ENCODE data around the gene IFT74.
"Not testable (repeated sequence)": the region's sequence is repeated elsewhere in the genome, so short reads cannot be mapped to it uniquely, and the experiment has no call there.

The IFT74 gene

DNA sequence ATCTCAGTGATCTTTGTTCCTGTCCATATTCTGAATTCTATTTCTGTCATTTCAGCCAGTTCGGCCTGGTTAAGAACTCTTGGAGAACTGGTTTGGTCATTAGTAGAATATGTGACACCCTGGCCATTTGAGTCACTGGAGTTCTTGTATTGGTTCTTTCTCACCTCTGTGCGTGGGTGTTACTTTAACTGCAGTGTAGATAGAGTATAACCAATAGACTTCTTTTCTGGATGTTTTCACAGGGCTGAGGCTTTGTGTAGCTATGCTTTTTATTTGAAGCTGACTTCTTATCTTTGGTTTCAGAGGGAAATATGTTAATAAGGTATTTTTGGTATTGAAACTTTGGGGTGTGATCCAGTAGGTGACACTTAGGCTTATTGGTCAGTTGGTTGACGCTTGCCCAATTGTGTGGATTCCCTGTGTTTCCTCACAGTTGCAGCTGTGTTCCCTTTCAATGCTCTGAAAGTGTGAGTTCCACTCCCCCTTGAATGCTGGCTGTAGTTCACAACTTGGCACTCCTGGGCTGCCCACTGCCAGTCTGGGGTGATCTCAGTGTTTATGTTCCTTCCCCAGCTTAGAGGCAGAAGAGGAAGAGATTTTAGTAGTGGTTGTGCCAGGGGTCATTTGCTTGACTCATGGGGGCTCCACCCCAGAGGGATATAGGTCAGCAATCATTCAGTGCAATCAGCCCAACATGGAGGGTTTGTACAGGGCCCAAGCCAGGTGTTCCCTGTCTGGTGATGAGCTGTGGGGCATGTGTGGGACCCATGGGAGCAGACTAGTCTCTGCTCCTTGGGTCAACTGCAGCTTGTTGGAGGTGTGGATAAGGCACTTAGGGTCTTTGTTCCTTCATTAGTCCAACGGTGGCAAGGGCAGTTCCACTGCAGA, 117.9 kb downstream of the IFT74 start:
- no peak for DNase-seq (ENCODE audit: low read depth, low spot score)

DNA sequence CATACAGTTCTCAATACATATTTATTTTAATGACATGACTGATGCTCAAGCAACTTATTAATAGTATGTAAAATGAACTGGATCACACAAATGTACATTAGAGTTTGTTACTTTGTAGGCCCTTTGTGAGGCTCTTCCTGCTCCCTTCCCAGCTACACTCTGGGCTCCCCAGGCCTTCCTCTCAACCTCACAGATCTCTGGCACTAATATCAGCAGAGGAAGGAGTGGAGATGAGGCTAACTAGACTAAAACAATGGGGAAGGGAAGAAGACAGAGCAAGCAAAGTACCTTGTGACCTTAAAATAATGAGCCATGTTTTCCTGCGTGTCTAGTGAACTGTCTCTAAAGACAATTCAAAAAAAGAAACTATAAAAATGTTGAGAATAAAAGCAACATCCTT, 122.5 kb downstream of the IFT74 start:
- DNase-seq (ENCODE audit: low read depth, low spot score), result no peak

DNA sequence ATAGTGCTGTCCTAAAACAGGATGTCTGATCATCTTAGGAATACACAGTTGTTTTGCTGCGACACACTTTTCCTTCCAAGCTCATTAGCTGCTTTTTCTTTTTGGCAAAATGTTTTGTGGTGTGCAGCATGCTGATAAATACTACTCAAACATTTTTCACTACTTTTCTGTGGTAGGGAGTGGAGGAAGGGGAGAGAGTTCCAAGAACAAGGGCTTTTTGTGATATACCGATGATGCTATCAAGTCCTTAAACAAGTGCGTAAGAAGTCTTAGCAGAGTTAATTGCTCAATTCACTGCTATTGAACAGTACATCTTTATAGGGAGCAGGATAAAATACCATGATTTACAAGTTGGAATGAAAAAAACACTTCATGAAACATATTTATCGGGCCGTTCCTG, 129.2 kb downstream of the IFT74 start:
- DNase-seq (ENCODE audit: low read depth, low spot score), result no peak

DNA sequence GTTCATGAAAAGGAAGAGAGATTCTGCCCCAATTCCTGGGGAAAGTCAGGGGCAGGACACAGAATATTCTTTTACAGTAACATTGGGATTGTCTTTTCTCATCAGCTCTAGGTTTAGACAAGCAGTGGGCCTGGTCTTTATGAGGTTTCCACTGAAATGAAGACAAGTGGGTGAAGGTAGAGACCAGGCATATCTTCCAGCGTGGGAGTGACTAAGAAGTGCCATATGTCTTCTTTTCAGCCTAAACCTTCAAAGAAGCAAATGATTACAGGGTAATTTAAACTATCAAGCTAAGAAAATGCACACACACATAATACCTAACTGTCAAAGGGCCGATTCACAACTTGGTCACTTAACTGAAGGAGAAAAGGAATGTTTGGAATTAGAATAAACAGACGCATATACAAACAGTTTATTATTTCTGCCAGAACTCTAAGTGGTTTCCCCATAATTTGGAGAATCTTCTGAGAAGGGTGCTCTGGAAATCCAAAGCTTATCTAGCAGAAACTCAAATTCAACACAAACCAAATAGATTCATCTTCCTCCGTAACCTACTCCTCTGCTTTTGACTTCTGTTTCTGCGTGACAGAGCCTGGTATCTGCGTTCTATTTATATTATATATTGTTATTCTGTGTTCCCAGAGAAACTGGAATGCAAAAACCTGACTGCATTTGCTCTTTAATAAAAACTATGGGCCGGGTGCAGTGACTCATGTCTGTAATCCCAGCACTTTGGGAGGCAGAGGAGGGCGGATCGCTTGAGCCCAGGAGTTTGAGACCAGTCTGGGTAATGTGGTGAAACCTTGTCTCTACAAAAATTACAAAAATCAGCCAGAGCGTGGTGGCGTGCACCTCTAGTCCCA, 130.8 kb downstream of the IFT74 start:
- no peak for DNase-seq (ENCODE audit: low read depth, low spot score)

DNA sequence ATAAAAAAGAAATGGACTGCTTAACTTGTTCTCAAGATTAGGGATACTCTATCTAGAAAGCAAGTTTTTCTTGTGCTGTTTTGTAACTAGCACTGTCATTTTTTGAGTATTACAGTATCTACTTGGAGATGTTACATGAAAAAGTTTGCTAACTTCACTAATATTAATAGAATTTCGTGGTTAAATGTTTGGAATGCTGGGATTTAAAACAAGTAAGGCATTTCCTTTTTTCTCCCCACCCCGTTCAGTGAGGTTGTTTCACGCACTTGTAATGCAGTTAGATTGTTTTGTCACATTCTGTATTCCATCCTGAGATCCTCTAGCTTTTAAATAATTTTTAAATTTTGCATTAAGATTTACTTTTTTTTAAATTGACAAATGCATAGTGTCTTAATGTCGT, 132.8 kb downstream of the IFT74 start:
- no peak for DNase-seq (ENCODE audit: low read depth, low spot score)

DNA sequence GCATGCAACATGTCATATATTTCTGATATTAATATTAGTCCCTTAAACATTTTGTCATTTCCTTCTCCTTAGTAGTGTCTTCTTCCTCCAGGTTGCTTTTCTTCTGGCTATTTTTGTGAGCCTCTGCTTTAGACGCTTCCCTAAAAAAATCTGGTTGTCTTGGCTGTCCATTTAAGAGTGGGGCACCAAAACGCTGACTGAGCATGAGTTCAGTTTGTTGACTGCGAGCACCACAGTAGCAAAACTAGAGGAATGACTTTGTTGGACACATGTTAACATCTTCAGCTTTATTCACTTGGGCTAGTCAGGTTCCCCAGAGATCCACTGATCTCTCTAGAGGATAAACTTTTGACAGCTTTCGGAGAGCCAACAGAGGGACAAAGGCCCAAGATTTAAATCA, 133.5 kb downstream of the IFT74 start:
- DNase-seq (ENCODE audit: low read depth, low spot score), result no peak

DNA sequence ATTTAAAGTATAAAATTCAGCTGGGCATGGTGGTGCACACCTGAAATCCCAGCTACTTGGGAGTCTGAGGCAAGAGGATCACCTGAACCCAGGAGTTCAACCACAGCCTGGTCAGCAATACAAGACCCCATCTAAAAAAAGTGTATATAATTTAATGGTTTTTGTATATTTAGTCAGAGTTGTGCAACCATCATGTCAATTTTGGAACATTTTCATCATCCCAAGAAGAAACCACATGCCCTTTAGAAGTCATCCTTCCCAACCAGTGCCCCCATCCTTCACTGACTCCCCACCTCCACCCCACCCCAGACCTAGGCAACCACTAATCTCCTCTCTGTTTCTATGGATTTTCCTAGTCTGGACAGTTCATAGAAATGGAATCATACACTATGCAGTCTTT, 134.0 kb downstream of the IFT74 start:
- DNase-seq (ENCODE audit: low read depth, low spot score), result no peak

DNA sequence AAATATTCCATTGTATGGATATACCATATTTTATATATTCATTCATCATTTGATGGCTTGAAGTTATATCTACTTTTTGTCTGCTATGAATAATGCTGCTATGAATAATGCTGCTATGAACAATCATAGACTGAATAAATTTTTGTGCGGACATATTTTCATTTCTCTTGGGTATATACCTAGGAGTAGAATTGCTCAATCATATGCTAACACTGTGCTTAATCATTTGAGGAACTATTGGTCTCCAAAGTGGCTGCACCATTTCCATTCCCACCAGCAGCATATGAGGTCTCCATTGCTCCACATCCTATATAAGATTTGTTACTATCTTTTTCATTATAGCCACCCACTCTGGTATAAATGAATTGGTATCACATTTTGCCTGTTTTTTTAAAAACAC, 134.5 kb downstream of the IFT74 start:
- DNase-seq (ENCODE audit: low read depth, low spot score), result no peak

DNA sequence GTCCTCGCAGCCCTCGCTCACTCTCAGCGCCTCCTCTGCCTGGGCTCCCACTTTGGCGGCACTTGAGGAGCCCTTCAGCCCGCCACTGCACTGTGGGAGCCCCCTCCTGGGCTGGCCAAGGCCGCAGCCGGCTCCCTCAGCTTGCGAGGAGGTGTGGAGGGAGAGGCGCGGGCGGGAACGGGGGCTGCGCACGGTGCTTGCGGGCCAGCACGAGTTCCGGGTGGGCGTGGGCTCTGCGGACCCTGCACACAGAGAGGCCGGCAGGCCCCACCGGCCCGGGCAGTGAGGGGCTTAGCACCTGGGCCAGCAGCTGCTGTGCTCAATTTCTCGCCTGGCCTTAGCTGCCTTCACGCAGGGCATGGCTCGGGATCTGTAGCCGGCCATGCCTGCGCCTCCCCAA, 136.3 kb downstream of the IFT74 start:
- not testable (repeated sequence) for DNase-seq (ENCODE audit: low read depth, low spot score)

DNA sequence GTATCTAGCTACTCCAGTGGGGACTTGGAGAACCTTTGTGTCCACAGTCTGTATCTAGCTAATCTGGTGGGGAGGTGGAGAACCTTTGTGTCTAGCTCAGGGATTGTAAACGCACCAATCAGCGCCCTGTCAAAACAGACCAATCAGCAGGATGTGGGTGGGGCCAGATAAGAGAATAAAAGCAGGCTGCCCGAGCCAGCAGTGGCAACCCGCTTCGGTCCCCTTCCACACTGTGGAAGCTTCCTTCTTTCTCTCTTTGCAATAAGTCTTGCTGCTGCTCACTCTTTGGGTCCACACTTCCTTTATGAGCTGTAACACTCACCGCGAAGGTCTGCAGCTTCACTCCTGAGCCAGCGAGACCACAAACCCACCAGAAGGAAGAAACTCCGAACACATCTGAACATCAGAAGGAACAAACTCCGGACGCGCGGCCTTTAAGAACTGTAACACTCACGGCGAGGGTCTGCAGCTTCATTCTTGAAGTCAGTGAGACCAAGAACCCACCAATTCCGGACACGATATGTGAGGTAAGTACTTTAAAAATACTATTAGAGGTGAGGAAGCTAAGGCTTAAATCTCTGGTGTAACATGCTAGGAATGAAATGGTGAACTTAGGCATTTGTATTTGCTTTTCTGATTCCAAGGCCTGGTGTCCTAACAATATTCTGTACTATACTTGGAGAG, 137.3 kb downstream of the IFT74 start:
- not testable (repeated sequence) for DNase-seq (ENCODE audit: low read depth, low spot score)

DNA sequence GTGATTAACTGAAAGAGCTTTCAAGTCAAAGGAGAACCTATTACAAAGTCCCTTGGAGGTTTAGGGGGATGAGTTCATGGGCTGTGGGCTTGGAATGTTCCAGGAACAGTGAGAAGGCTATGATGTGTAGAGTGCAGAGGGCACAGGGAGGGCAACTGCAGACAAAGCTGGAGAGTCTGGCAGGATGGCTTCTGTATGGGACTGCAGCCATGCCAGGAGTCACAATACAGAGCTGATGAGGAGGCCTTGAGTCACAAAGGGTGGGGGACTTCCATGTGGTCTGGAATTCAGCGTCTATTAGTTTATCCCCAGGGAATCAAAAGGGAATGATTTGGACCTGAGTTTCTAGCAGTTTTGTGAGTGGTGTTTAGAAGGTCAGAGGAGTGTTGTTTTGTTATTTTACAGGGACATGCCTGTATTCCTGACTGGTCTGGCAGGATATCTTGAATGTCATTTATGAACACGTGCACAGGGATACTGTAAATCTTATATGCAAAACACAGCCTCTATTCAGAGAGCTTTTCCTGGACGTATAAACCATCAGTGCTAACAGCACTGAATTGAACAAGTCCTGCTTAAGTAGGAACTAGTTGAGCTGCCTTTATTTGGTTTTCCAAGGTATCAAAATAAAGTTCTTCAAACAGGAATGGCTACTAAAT, 138.6 kb downstream of the IFT74 start:
- DNase-seq (ENCODE audit: low read depth, low spot score), result no peak

DNA sequence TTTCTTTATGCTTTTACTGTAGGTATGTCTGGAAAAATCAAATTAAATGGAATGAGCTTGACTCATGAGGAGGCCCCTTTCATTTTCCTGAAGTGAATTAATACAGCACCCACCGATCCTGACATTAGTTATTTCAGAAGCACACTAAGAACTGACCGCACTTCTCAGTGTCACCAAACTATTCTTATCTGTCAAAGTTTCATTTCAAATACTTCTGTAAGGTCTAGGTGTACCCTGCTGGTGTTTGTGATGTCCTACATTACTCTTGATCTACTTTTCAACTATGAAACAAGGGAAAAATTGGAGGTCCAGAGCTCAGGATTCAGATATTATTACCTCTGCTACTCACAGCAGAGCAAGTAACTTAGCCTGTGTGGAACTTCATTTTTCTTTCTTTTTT, 151.0 kb downstream of the IFT74 start:
- no peak for DNase-seq (ENCODE audit: low read depth, low spot score)

DNA sequence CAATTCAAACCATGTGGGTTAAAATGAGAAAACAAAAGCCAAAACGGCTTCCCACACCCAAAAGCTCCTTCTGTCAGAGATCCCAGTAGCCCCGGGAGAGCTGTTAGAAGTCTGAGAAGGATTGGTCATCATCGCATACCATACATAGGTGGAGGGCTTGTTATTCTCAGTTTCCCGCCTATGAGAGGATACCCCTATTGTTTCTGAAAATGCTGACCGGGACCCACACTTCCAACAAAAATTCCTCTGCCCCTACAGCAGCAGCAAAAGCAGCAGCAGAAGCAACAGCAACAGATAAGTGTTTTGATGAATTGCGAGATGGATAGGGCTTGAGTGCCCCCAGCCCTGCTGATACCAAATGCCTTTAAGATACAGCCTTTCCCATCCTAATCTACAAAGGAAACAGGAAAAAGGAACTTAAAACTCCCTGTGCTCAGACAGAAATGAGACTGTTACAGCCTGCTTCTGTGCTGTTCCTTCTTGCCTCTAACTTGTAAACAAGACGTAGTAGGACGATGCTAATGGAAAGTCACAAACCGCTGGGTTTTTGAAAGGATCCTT, 152.8 kb downstream of the IFT74 start, which contains the start of gene TEK:
TEK (plus strand) TSS at position 245 of the 561 bp plus-strand sequence. CDS start 366 bp downstream, outside the sequence.
- DNase-seq (ENCODE audit: low read depth, low spot score), result no peak

DNA sequence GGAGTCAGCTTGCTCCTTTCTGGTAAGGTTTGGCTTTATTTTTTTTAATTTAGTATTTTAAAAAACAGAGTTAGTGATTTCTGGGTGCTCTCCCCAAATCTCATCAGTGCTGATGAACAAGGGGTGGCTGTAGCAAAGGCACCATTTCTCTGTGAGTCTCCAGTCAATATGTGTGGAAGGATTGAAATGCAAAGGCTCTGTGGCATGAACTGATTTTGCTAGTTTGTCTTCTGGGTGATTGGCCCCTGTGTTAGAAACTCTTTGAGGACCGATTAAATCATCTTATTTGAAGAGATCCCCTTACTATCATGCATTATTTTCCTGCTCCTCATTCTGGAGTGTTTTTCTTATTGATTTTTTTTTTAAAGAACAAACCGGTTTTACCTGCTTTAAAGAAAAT, 153.4 kb downstream of the IFT74 start:
- no peak for DNase-seq (ENCODE audit: low read depth, low spot score)

DNA sequence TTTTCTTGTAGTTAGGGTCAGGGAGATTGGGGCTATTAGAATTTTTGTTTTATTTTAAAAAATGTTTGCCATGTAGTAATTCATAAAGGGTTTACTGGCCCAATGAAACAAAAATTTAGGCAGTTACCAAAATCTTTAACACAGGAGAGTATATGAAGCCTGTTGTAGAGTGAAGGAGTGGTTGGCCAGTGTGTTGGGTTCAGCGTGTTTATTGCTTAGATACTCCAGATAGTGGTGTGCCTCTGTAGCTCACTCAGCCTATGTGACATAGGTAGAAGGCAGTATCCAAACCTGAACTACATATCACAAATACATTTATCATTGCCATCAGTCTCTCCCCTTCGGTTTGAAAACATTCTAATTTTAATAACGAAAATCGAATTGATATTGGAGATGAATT, 154.0 kb downstream of the IFT74 start:
- no peak for DNase-seq (ENCODE audit: low read depth, low spot score)

DNA sequence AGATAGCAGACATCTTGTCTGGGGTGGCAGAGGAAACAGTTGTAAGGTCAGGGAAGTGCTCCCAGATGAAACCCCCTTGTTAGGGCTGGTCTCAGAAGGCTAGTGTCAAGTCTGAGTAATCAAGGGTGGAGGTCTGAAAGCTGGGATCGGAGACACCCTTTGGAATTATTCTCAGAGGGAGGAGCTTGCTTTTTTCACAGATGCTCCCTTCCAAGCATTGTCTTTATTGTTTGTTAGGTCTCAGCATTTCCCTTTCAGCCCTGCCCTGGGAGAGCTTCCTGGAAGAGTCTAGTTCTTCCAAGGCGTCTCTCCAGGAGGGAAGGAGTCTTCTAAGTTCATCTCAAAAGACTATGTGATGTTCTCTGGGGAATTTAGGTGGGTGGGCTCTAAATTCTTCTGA, 156.0 kb downstream of the IFT74 start:
- no peak for DNase-seq (ENCODE audit: low read depth, low spot score)

All from activated CD4-positive, CD25-positive, alpha-beta regulatory T cell treated with anti-CD3 and anti-CD28 coated beads, Interleukin-2, amount 50 U/mL, for 16 hours (primary cell).